SK-N-MC (cell line): ENCODE measurements around the gene LAMC2.

Experiments used
- EZH2 ChIP-seq: fragments of 200-600 bp; sonication (generic); IDR thresholded peaks from one replicate; pipeline ENCODE4 v1.6.1; 2017; ENCODE audit warnings: antibody characterized with exemption
- POLR2AphosphoS5 ChIP-seq: IDR thresholded peaks from 2 replicates; pipeline ENCODE4 v1.6.1; 2012; ENCODE audit warnings: mild to moderate bottlenecking, low read depth, low read length, borderline replicate concordance

GRCh38 chr1:183152180-183152579 lies 33.9 kb upstream of the LAMC2 start:
- TF ChIP-seq EZH2 (no peak), POLR2AphosphoS5 (no peak)
